ENCODE results near the gene HOXC5. TPM values are rescaled to one million over a fixed set of nuclear protein-coding genes. Genes with fewer than 3 reads are reported as not detected.

HOXC5 gene
- total RNA-seq, 1 donor from 2014 or later, result not detected

DNA sequence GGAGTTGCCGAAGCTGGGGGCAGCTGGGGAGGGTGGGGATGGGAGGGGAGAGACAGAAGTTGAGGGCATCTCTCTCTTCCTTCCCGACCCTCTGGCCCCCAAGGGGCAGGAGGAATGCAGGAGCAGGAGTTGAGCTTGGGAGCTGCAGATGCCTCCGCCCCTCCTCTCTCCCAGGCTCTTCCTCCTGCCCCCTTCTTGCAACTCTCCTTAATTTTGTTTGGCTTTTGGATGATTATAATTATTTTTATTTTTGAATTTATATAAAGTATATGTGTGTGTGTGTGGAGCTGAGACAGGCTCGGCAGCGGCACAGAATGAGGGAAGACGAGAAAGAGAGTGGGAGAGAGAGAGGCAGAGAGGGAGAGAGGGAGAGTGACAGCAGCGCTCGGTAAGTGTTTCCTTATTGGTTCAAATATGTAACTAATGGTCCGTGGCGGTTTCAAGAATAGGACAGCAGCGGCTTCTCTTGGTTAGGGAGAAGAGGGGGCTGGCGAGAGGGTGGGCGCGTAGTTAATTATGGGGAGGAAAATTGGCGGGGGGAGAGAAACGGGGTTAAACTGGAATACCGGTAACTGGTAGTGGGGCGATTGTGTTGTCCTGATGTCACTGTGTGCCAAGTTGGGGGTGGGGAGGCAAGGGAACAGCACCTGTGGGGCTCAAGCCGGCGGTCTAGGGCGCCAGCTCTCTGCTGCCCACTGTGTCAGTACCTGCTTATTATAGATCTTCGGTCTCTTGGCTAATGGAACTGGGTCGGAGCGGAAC, 15.6 kb upstream of the HOXC5 start:
- peaks cover 29% of the 10 kb centered on the region for H3K4me1 Mint-ChIP-seq
- H3K9me3 Mint-ChIP-seq, result no peaks in the 10 kb centered on the region
- DNase-seq, result no peak
- peak; percentile 46 for ATAC-seq (ENCODE audit: low read depth)
- H3K27ac Mint-ChIP-seq, result peak overlapping the region; percentile 72
- intact Hi-C loops (cut with micrococcal nuclease), result loop anchor here (1.0 kb wide), 1 partner anchor 11 kb away; no protein-coding TSS in a partner anchor
- peak overlapping the region; percentile 84 for H3K4me3 Mint-ChIP-seq
- TF ChIP-seq, protein P1, sequence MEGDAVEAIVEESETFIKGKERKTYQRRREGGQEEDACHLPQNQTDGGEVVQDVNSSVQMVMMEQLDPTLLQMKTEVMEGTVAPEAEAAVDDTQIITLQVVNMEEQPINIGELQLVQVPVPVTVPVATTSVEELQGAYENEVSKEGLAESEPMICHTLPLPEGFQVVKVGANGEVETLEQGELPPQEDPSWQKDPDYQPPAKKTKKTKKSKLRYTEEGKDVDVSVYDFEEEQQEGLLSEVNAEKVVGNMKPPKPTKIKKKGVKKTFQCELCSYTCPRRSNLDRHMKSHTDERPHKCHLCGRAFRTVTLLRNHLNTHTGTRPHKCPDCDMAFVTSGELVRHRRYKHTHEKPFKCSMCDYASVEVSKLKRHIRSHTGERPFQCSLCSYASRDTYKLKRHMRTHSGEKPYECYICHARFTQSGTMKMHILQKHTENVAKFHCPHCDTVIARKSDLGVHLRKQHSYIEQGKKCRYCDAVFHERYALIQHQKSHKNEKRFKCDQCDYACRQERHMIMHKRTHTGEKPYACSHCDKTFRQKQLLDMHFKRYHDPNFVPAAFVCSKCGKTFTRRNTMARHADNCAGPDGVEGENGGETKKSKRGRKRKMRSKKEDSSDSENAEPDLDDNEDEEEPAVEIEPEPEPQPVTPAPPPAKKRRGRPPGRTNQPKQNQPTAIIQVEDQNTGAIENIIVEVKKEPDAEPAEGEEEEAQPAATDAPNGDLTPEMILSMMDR (IDR thresholded peaks at IDR 0.05), result no peak
- H3K36me3 Mint-ChIP-seq (ENCODE audit: low read depth), result no peaks in the 10 kb centered on the region
- H3K27me3 Mint-ChIP-seq, result peaks cover 66% of the 10 kb centered on the region
- ChIA-PET POLR2A (interaction anchor here (0.7 to 1.3 kb wide), 10 partner anchors 8 to 1011 kb away, joined by 3 to 12 read pairs (median 4); partner anchors contain the start of genes EIF4B, HOXC4, HOXC6 and HOXC8), CTCF (interaction anchor here (1.1 to 2.5 kb wide), 7 partner anchors 11 to 274 kb away, joined by 3 to 12 read pairs (median 6); partner anchors contain the start of gene HOXC5)

DNA sequence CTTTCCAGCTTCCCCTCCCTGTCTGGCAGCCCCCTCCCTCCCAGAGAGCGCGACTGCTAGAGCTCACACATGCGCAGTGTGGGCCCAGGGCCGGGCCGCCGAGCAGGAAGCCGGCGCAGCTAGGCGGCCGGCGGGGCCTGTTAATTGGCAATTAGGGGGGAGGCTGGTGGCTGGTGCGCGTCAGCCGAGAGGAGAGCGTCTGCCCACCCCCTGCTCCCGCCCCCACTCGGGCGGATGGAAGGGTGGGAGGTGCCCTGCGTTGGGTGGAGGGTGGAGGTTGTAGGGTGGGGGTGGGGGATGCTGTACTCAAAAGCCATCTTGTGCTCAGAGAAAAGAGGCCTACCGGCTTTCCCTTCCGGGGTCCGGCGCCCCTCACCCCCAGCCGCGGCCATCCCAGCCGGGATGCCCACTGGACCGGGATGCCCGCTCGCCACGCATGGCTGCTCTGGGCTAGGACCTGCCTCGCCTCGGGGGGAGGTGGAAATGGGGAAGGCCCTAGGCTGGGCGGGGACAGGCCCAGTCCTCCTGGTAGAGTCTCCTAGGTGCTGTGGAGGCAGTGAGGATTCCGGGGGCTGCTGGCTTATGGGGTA, 14.9 kb upstream of the HOXC5 start:
- H3K27me3 Mint-ChIP-seq, result peaks cover 64% of the 10 kb centered on the region
- H3K9me3 Mint-ChIP-seq, result no peaks in the 10 kb centered on the region
- intact Hi-C loops (cut with micrococcal nuclease), result loop anchor here (1.0 kb wide), 1 partner anchor 12 kb away; no protein-coding TSS in a partner anchor
- H3K4me3 Mint-ChIP-seq, result peak overlapping the region; percentile 84
- DNase-seq, result peak; percentile 67
- peak; percentile 88 for ATAC-seq (ENCODE audit: low read depth)
- TF ChIP-seq, protein P1 (IDR thresholded peaks at IDR 0.05), result no peak
- POLR2A ChIA-PET, result interaction anchor here (0.6 to 1.2 kb wide), 10 partner anchors 9 to 1012 kb away, joined by 3 to 12 read pairs (median 4); partner anchors contain the start of genes EIF4B, HOXC4, HOXC6 and HOXC8
- peaks cover 29% of the 10 kb centered on the region for H3K4me1 Mint-ChIP-seq
- no peaks in the 10 kb centered on the region for H3K36me3 Mint-ChIP-seq (ENCODE audit: low read depth)
- CTCF ChIA-PET, result interaction anchor here (1.1 to 2.5 kb wide), 7 partner anchors 12 to 275 kb away, joined by 3 to 12 read pairs (median 6); partner anchors contain the start of gene HOXC5
- peak overlapping the region; percentile 72 for H3K27ac Mint-ChIP-seq

DNA sequence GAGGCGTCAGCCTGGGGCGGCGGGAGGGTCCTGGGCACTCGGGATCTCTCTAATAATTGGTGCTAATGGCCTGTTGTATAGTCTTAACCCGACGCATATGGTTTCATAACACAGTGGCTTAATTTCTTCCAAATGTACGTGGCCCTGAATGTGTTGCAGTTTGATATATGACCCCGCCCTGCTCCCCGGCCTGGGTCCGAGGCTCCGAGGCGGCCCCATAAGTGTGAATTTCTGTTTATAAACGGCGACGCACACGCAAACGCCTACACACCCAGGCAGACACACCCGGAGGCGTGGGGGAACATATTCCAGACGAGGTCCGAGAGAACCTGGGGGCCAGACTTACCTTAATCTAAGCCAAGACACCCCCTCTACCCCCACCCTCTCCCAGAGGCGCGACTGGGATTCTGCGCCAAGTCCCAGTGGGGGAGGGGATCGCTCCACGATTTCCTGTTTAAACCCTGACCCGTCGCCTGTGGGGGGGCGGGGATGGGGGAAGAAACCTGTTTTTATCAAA, 14.3 kb upstream of the HOXC5 start:
- peak overlapping the region; percentile 84 for H3K4me3 Mint-ChIP-seq
- TF ChIP-seq, protein P1 (IDR thresholded peaks at IDR 0.05), result no peak
- ATAC-seq (ENCODE audit: low read depth), result no peak
- CTCF ChIA-PET, result interaction anchor here (1.8 to 2.5 kb wide), 2 partner anchors 14 to 183 kb away, joined by 8 to 12 read pairs; partner anchors contain the start of gene HOXC5
- peak overlapping the region; percentile 30 for H3K27ac Mint-ChIP-seq
- intact Hi-C loops (cut with micrococcal nuclease), result no loop called here
- POLR2A ChIA-PET, result no interaction called here
- peaks cover 64% of the 10 kb centered on the region for H3K27me3 Mint-ChIP-seq
- DNase-seq, result no peak
- H3K9me3 Mint-ChIP-seq, result no peaks in the 10 kb centered on the region
- H3K4me1 Mint-ChIP-seq, result peaks cover 29% of the 10 kb centered on the region
- no peaks in the 10 kb centered on the region for H3K36me3 Mint-ChIP-seq (ENCODE audit: low read depth)

DNA sequence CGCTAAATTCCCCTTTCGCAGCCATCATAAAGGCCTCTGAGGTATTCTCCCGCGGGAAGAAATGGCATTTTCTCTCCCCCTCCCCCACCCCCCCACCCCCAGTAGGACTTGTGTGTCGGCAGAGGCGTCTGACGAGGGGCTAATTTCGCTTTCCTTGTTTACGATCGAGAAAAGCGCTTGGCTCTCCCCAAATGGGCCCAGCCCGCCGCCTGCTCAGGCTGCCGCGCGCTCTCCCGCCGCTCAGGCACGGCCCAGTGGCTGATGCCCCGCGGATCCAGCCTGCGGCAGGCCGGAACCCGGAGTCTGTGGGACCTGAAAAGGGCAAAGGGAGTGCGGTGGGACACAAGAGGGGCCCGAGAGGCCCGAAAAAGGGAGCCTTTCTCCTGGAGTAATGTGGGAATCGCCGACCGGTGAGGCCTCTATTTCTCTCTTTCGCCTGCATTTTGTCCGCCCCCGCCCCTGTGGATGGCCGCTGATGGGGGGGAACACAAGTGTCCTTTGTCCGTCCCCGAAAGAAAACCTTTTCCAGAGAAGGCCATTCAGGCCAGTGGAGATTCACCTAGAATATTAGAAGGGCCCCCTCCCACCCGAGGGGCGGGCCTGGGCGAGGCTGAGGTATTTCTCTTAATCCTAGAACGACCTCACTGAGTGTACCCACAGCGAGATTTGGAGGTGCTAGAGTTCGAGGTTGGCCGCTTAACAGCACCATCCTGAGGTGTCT, 13.6 kb upstream of the HOXC5 start:
- Mint-ChIP-seq H3K4me1 (peaks cover 29% of the 10 kb centered on the region), H3K27ac (no peak overlapping the region), H3K9me3 (no peaks in the 10 kb centered on the region), H3K27me3 (peaks cover 63% of the 10 kb centered on the region), H3K36me3 (ENCODE audit: low read depth) (no peaks in the 10 kb centered on the region), H3K4me3 (no peak overlapping the region)
- DNase-seq (no peak), ATAC-seq (ENCODE audit: low read depth) (no peak)
- intact Hi-C loops (cut with micrococcal nuclease), result no loop called here
- CTCF ChIA-PET, result no interaction called here
- TF ChIP-seq, protein P1 (IDR thresholded peaks at IDR 0.05), result no peak
- POLR2A ChIA-PET, result no interaction called here
